Osteoblast (primary cell): ENCODE measurements around the gene DPYSL4. TPM values are rescaled to one million over a fixed set of nuclear protein-coding genes. Genes with fewer than 3 reads are reported as not detected.
A peak's percentile ranks its signal among the peaks of the same experiment; 100 is the strongest.

Experiments used
- DNase-seq: peaks from one replicate; pipeline ENCODE4 v3.0.0; 2011; ENCODE audit warnings: low spot score, mixed read lengths; ENCODE audit not compliant: insufficient read length; ENCODE audit errors: missing footprints
- H2AFZ ChIP-seq: 2 replicates; pipeline ENCODE4 v1.6.0; 2011; ENCODE audit warnings: mild to moderate bottlenecking, low read length
- H3K27ac ChIP-seq: 2 replicates; pipeline ENCODE4 v1.5.1; 2011; ENCODE audit warnings: mild to moderate bottlenecking, low read depth, low read length, moderate library complexity
- H3K27me3 ChIP-seq: 2 replicates; pipeline ENCODE4 v1.6.0; 2012; ENCODE audit warnings: mild to moderate bottlenecking, control low read depth, inconsistent platforms, low read length, moderate library complexity; ENCODE audit not compliant: insufficient read depth
- H3K36me3 ChIP-seq: 2 replicates; pipeline ENCODE4 v1.5.1; 2011; ENCODE audit warnings: mild to moderate bottlenecking, low read length, control low read depth, moderate library complexity; ENCODE audit not compliant: insufficient read depth
- H3K4me1 ChIP-seq: 2 replicates; pipeline ENCODE4 v1.5.1; 2011; ENCODE audit warnings: mild to moderate bottlenecking, low read length, control low read depth, moderate library complexity; ENCODE audit not compliant: insufficient read depth
- H3K4me2 ChIP-seq: 2 replicates; pipeline ENCODE4 v1.6.0; 2011; ENCODE audit warnings: mild to moderate bottlenecking, low read length; ENCODE audit not compliant: insufficient read depth
- H3K4me3 ChIP-seq: fragments of 200-600 bp; sonication (generic); 3 replicates; pipeline ENCODE4 v1.5.1; 2012; ENCODE audit warnings: mild to moderate bottlenecking, low read length, inconsistent platforms; ENCODE audit not compliant: insufficient read depth
- H3K79me2 ChIP-seq: 2 replicates; pipeline ENCODE4 v1.6.0; 2012; ENCODE audit warnings: mild to moderate bottlenecking, low read length, control low read depth, inconsistent platforms; ENCODE audit not compliant: insufficient read depth
- H3K9me3 ChIP-seq: 2 replicates; pipeline ENCODE4 v1.5.1; 2011; ENCODE audit warnings: low read depth, low read length, control low read depth
- H4K20me1 ChIP-seq: 2 replicates; pipeline ENCODE4 v1.6.0; 2012; ENCODE audit warnings: mild to moderate bottlenecking, low read length, control low read depth; ENCODE audit not compliant: insufficient read depth
- CTCF ChIP-seq: IDR thresholded peaks from 2 replicates; pipeline ENCODE4 v1.5.1; 2011; ENCODE audit warnings: mild to moderate bottlenecking, low read depth, low read length, moderate library complexity; ENCODE audit errors: extremely low read depth
- total RNA-seq: library from RNA; depleted of rRNA; stranded (reverse); fragments of >200 nt; gene quantifications from 2 replicates; pipeline ENCODE4 v1.2.3, GENCODE V29; 2012

Gene DPYSL4
- total RNA-seq, 1 donor = 0.72 TPM

- no peak overlapping the region for H3K4me2 ChIP-seq
- H4K20me1 ChIP-seq = no peaks in the 10 kb centered on the region
- H3K79me2 ChIP-seq = no peaks in the 10 kb centered on the region
- peak; percentile 55 for DNase-seq
- H3K27ac ChIP-seq = no peak overlapping the region
- no peak overlapping the region for H3K4me3 ChIP-seq
- H3K4me1 ChIP-seq = no peaks in the 10 kb centered on the region
- H2AFZ ChIP-seq = no peak overlapping the region
- H3K36me3 ChIP-seq = no peaks in the 10 kb centered on the region
- H3K9me3 ChIP-seq = no peaks in the 10 kb centered on the region
- no peak for TF ChIP-seq CTCF
- no peaks in the 10 kb centered on the region for H3K27me3 ChIP-seq
Observed at GRCh38 chr10:132231656-132232022, 44.9 kb downstream of the DPYSL4 start.

DNA sequence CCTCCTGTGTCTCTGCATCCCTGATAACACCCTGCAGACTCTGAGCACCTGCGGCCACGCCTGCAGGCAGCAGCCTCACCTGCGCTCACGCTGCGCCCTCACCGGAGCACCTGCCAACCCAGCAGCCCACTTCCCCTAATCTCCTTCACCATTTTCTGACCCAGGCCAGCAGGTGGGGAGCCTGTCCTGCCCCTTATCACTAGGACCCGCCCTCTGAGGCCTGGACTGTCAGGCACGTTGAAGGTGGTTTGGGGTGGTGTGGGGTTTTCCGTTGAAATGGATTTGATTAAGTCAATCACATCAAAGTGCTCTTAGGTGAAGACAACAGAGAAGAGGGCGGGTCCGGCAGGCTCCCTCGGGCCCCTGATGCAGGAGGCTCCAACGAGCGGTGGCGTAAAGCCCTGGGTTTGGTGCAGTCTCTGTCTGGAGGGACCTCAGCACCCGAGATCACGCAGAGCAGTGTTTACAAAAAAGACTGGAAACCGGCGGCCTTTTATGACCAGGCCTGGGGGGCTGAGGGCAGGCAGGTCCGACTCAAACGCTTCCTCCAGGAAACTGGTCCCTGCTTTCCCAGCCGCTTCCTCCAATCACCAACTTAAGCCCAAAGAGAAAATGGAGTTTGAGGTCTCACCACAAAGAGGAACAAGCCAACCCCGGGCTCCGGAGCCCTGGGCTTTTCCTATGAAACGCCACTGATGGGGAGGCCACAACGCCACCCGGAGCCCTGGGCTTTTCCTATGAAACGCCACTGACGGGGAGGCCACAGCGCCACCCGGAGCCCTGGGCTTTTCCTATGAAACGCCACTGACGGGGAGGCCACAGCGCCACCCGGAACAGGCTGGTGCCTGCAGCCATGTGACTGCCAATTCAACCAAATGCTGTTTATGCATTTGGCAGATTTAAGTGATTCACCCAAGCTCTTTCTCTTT is 45.5 kb downstream of the DPYSL4 start:
- no peak overlapping the region for H3K4me3 ChIP-seq
- no peaks in the 10 kb centered on the region for H3K27me3 ChIP-seq

DNA sequence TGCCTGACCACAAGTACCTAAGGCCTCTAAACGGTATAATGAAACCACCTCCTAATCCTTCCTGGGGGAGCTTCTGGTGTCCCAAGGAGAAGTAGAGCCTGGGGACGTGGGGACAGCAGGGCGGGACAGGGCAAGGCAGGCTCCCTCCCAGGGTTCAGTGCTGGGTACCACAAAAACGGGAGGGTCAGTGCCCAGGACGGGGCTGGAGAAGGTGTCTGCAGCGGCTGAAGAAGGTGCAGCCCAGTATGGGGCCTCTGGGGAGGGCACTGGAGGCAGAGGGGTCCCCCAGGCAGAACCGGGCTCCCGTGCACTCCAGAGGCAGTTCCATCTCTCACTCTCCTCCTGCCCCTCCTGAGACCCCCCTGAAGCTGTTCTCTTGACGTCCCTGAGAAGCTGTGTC is 46.2 kb downstream of the DPYSL4 start:
- Histone ChIP-seq H3K4me1 (no peaks in the 10 kb centered on the region), H3K9me3 (no peaks in the 10 kb centered on the region), H4K20me1 (no peaks in the 10 kb centered on the region), H2AFZ (no peak overlapping the region), H3K79me2 (no peaks in the 10 kb centered on the region), H3K36me3 (no peaks in the 10 kb centered on the region), H3K4me3 (no peak overlapping the region), H3K27ac (no peak overlapping the region), H3K4me2 (no peak overlapping the region), H3K27me3 (no peaks in the 10 kb centered on the region)
- DNase-seq = peak; percentile 83
- TF ChIP-seq CTCF = no peak

More for the DNA sequence above, 45.5 kb downstream of the DPYSL4 start:
- H4K20me1 ChIP-seq = no peaks in the 10 kb centered on the region
- H3K9me3 ChIP-seq = no peaks in the 10 kb centered on the region
- no peak overlapping the region for H3K4me2 ChIP-seq
- TF ChIP-seq CTCF = no peak
- H3K36me3 ChIP-seq = no peaks in the 10 kb centered on the region
- no peak overlapping the region for H2AFZ ChIP-seq
- H3K27ac ChIP-seq = no peak overlapping the region
- H3K4me1 ChIP-seq = no peaks in the 10 kb centered on the region
- no peaks in the 10 kb centered on the region for H3K79me2 ChIP-seq
- DNase-seq = peak; percentile 61

- no peaks in the 10 kb centered on the region for H3K36me3 ChIP-seq
- peak; percentile 80 for DNase-seq
- no peak overlapping the region for H3K4me3 ChIP-seq
- no peak overlapping the region for H2AFZ ChIP-seq
- H3K27ac ChIP-seq = no peak overlapping the region
- H3K79me2 ChIP-seq = no peaks in the 10 kb centered on the region
- H3K4me1 ChIP-seq = no peaks in the 10 kb centered on the region
- no peaks in the 10 kb centered on the region for H4K20me1 ChIP-seq
- H3K27me3 ChIP-seq = no peaks in the 10 kb centered on the region
- H3K4me2 ChIP-seq = no peak overlapping the region
- TF ChIP-seq CTCF = no peak
- H3K9me3 ChIP-seq = no peaks in the 10 kb centered on the region
Observed at GRCh38 chr10:132233501-132234085, 46.8 kb downstream of the DPYSL4 start.
